Measurements from ENCODE around the gene CAPN9. TPM values are rescaled to one million over a fixed set of nuclear protein-coding genes. Genes with fewer than 3 reads are reported as not detected.
"Not testable (repeated sequence)": the region's sequence is repeated elsewhere in the genome, so short reads cannot be mapped to it uniquely, and the experiment has no call there.

CAPN9 gene
- polyA plus RNA-seq, 3 donors, result 0.98 to 1.3 (median 1.2) TPM

GRCh38 chr1:230759369-230760065 lies 12.3 kb downstream of the CAPN9 start:
- no peak for DNase-seq (ENCODE audit: extremely low read depth in 1 of 11, low read depth in 9 of 11, low spot score in 4 of 11)

DNA sequence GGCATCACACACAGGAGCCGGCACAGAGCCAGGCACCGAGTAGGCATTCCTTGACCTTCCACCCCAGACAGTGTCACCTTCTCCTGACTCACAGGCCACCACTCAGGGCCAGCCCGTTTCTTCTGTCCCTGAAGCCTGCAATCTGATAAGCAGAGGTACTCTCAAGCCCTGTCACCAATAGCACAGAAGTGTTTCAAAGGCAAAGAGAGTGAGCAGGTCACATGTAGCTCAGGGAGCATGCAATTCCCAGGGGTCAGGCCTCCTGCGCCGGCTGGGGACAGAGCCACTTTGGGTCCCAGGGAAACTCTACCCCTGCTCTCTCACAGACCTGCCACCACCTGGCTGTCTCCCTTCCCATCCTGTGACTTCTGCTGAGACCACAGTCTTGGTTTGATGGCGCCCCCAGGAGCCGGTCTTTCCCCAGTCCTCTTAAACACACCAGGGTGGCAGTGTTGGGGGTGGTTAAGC lies 13.2 kb downstream of the CAPN9 start:
- no peak for DNase-seq (ENCODE audit: extremely low read depth in 1 of 11, low read depth in 9 of 11, low spot score in 4 of 11)

DNA sequence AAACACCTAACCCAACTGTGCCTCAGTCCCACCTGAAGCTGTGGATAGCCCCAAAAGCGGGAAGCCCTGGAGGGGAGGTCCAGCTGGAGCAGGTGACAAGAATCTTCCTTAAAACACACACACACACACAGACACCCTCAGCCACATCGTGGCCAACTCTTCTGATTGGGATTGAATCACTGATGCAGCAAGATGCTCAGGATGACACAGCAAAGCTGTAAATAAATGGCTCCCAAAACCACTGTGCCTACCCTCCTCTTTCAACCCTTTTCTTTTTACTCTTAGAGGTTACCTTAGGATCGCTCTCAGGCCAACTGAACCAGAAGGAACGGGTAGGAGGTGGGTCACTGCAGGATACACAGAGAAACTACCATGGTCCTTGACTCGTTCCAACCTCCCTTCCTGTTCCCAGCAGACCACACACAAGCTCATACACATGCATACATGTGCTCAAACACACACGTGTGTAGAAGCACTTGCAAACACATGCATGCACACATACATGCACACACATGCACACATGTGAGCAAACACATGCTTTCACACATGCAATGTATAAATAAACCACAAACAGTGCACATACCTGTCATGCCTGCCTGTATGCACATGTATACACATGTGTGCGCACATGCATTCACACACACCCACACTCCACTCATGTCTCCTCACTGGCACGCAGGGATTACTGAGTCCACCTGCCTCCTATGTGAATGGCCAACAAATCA lies 14.4 kb downstream of the CAPN9 start:
- no peak for DNase-seq (ENCODE audit: extremely low read depth in 1 of 11, low read depth in 9 of 11, low spot score in 4 of 11)

- DNase-seq (ENCODE audit: extremely low read depth in 1 of 11, low read depth in 9 of 11, low spot score in 4 of 11), result no peak
Observed at GRCh38 chr1:230763927-230764591, 16.9 kb downstream of the CAPN9 start.

GRCh38 chr1:230766318-230766717 lies 19.1 kb downstream of the CAPN9 start:
- no peak for DNase-seq (ENCODE audit: extremely low read depth in 1 of 11, low read depth in 9 of 11, low spot score in 4 of 11)

DNA sequence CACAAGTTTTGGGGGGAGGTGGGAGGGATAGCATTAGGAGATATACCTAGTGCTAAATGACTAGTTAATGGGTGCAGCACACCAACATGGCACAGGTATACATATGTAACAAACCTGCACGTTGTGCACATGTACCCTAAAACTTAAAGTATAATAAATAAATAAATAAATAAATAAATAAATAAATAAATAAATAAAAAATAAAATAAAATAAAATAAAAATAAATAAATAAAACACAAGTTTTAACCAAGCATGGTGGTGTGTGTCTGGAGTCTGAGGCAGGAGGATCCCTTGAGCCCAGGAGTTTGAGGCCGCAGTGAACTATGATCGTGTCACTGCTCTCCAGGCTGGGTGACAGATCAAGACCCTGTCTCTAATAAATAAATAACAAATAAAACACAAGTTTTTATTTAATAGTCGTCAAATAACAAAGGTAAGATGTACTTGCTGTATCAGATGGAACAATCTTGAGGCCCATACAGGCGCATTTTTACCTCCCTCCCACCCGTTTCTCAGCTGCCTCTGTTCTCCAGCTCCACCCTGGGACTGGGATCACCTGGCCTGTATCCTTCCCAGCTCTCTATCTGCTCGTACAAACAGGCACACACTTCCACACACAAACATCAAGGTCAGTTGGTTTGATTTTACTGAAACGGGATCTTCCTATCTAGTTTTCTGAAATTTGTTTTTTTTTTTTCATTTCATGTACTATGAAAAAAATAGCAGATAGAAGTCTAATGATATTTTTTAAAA lies 20.8 kb downstream of the CAPN9 start:
- DNase-seq (ENCODE audit: extremely low read depth in 1 of 11, low read depth in 9 of 11, low spot score in 4 of 11), result not testable (repeated sequence)

DNA sequence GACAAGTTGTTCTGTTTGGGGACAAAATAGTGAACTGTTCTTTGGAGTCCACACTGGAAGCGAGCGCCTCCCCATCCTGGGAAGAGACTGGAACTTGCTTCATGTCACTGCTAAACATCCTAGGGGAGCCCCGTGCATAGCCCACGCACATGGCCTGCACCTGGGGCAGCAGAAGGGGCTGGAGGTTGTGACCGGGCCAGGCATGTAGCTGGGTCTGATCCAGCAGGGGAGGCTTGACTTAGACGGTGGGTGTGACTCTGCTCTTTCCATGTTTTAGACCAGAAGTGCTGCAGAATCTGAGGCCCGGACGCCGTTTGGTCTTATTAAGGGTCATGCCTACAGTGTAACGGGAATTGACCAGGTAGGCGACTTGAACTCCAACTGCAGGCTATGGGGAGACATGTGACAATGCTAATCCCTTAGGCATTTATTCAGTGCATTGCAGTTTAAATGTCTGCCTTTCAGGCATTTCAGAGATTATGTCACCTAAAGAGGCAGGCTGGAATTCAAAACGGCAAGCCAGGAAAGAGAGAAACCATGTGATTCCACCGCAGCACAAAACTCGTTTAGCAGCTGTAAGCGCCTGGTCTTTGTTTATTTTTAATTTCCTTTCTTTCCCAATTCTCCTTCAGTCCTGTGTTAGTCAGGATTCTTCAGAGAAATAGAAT lies 21.8 kb downstream of the CAPN9 start:
- DNase-seq (ENCODE audit: extremely low read depth in 1 of 11, low read depth in 9 of 11, low spot score in 4 of 11), result no peak

DNA sequence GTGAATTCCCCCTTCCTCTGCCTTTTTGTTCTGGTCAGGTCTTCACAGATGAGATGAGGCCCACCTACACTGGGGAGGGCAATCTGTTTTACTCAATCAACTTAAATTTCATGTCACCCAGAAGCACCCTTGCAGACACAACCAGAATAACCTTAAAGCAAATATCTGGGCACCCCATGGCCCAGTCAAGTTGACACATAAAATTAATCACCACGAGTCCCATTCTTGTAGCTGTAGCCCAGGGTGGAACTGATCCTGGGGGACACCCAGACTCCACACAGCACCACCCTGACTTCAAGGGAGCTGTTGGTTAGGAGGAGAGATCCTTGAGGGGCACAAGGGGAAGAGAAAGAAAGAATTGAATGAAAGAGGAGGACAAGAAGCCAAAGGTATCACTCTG lies 23.1 kb downstream of the CAPN9 start:
- no peak for DNase-seq (ENCODE audit: extremely low read depth in 1 of 11, low read depth in 9 of 11, low spot score in 4 of 11)

- no peak for DNase-seq (ENCODE audit: extremely low read depth in 1 of 11, low read depth in 9 of 11, low spot score in 4 of 11)
Observed at GRCh38 chr1:230771773-230772354, 24.7 kb downstream of the CAPN9 start.

- DNase-seq (ENCODE audit: extremely low read depth in 1 of 11, low read depth in 9 of 11, low spot score in 4 of 11), result peak in 2 of 11 donors; percentile 57 to 63
Observed at GRCh38 chr1:230772457-230773395, 25.5 kb downstream of the CAPN9 start.

GRCh38 chr1:230773396-230774033 lies 26.3 kb downstream of the CAPN9 start:
- no peak for DNase-seq (ENCODE audit: extremely low read depth in 1 of 11, low read depth in 9 of 11, low spot score in 4 of 11)

GRCh38 chr1:230778916-230779590 lies 31.9 kb downstream of the CAPN9 start:
- no peak for DNase-seq (ENCODE audit: extremely low read depth in 1 of 11, low read depth in 9 of 11, low spot score in 4 of 11)

DNA sequence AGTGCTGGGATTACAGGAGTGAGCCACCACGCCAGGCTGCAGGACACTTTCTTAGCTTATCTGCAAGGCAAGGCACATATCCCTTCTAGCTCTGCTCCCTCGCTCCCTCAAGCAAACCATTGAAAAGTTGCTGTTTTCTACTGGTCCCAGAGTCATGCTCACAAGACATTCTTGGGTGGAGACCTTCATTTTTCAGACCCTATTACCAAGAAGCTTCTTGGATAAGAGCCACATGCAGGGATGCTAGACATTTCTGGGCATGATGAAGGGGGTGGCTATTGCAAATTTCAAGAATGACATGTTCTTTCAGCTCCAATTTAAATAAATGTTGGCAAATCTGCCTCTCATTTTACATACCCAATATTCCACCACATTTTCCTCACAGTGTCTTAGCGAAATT lies 33.9 kb downstream of the CAPN9 start:
- DNase-seq (ENCODE audit: extremely low read depth in 1 of 11, low read depth in 9 of 11, low spot score in 4 of 11), result no peak

GRCh38 chr1:230781594-230781993 lies 34.4 kb downstream of the CAPN9 start:
- no peak for DNase-seq (ENCODE audit: extremely low read depth in 1 of 11, low read depth in 9 of 11, low spot score in 4 of 11)

- DNase-seq (ENCODE audit: extremely low read depth in 1 of 11, low read depth in 9 of 11, low spot score in 4 of 11), result no peak
Observed at GRCh38 chr1:230784163-230784562, 37.0 kb downstream of the CAPN9 start.

DNA sequence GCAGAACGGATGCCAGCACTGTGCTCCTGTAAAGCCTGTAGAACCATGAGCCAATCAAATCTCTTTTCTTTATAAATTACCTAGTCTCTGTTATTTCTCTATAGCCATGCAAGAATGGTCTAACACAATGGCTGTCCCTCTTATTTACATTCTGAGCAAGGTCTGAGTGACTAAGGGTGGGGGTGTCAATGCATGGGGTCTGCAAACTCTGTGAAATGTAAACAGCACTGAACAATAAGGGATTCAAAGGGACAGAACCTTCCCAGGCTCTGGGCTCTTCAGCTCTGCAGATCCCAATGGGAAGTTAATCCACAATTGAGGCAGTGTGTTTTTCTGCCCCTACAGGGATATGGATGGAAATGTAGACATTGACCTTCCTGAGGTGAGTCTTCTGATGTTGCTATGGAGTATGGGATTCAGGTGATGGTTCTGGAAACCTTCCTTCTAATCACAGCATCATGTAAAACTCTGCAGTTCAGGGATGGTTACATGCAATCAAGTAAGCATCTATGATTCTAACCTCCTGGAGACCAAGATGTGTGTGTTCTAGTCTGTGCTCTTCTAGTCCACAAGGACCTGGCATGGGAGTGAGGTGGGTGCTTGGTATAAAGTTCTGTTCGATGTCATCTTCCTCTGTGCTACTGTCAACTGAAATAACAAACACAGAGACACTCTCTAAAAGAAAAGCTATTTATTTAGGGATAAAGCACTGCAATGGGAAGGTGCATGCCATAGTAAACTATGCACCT lies 38.6 kb downstream of the CAPN9 start:
- DNase-seq (ENCODE audit: extremely low read depth in 1 of 11, low read depth in 9 of 11, low spot score in 4 of 11), result no peak

Data from renal cortex interstitium (tissue), 11 donors.